ENCODE measurements around the gene PDZRN3. TPM values are rescaled to one million over a fixed set of nuclear protein-coding genes. Genes with fewer than 3 reads are reported as not detected.

The PDZRN3 gene
- total RNA-seq, 1 donor from 2014 or later, result 23.9 TPM

DNA sequence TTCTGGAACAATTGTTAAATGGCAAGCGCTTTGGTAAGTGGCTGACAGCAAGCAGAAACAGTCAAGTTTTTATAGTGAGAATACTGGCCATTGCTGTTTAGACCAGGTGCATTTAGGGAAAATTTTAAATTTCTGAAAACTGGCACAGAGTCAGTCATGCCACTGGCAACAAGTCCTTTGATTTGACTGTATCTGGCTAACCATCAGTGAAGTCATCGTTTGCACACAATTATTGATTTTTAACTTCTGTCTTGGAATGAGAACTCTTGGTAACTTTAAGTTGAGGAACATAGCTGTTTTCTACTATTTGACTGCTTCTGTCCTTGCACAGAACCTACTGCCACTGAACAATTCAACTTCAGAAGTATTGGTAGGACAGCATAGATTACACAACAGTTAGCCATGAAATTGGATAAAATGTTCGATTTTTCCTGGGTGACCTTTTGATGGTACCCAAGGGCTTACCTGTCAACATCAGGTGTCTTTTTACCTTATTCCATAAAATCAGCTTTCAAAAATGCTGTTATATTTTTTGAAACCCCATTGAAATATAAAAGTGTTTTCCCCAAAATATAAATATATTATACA lies 225.0 kb downstream of the PDZRN3 start:
- peaks cover 6% of the 10 kb centered on the region for H3K4me1 ChIP-seq
- no peaks in the 10 kb centered on the region for H3K36me3 ChIP-seq
- intact Hi-C loops (cut with DNase I), result no loop called here
- TF ChIP-seq, protein P1, sequence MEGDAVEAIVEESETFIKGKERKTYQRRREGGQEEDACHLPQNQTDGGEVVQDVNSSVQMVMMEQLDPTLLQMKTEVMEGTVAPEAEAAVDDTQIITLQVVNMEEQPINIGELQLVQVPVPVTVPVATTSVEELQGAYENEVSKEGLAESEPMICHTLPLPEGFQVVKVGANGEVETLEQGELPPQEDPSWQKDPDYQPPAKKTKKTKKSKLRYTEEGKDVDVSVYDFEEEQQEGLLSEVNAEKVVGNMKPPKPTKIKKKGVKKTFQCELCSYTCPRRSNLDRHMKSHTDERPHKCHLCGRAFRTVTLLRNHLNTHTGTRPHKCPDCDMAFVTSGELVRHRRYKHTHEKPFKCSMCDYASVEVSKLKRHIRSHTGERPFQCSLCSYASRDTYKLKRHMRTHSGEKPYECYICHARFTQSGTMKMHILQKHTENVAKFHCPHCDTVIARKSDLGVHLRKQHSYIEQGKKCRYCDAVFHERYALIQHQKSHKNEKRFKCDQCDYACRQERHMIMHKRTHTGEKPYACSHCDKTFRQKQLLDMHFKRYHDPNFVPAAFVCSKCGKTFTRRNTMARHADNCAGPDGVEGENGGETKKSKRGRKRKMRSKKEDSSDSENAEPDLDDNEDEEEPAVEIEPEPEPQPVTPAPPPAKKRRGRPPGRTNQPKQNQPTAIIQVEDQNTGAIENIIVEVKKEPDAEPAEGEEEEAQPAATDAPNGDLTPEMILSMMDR (IDR thresholded peaks at IDR 0.05), result no peak
- H3K4me3 ChIP-seq, result no peak overlapping the region
- no peak for ATAC-seq
- H3K27me3 ChIP-seq, result no peaks in the 10 kb centered on the region
- H3K27ac ChIP-seq, result no peak overlapping the region
- DNase-seq, result no peak
- H3K9me3 ChIP-seq, result no peaks in the 10 kb centered on the region

DNA sequence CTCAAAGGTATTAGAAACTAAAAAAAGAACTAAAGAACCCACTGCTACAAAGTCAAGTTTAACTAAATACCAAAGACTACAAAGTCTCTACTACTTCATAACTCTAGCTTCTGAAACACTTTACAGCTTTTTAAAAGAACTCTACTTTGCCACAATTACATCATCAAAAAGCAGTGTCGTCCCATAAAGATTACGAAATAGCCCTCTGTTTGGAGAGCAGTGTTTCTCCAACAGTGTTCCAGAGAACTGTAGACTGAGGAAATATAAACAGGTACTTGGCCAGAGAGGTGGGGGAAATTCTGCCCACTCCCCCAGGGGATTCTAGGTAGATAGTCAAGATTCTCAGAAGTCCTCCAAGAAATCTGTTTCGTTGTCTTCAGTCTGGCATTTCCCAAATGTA lies 225.6 kb downstream of the PDZRN3 start:
- no peak for DNase-seq
- intact Hi-C loops (cut with DNase I), result no loop called here
- H3K9me3 ChIP-seq, result no peaks in the 10 kb centered on the region
- TF ChIP-seq, protein P1 (IDR thresholded peaks at IDR 0.05), result no peak
- H3K36me3 ChIP-seq, result no peaks in the 10 kb centered on the region
- ATAC-seq, result no peak
- H3K4me1 ChIP-seq, result peaks cover 6% of the 10 kb centered on the region
- no peak overlapping the region for H3K4me3 ChIP-seq
- no peaks in the 10 kb centered on the region for H3K27me3 ChIP-seq
- H3K27ac ChIP-seq, result no peak overlapping the region

DNA sequence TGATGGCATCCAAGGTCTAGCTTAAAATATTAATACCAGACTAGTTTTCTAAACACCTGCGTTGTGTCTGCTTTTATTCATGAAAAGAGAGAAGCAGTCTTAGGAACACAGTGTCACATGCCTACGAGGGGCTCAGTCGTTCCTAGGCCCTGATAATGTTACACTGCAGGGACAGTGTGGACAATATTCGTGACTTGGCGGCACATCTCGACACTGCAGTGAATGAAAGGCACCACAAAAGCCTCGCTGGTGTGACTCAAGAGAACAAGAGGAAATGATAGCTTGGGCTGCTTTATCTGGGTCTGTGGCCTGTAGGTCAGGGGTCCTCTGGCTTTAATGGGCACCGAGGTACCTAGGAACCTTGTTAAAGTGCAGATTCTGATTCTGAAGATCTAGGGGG lies 226.7 kb downstream of the PDZRN3 start:
- no peaks in the 10 kb centered on the region for H3K27me3 ChIP-seq
- intact Hi-C loops (cut with DNase I), result no loop called here
- ATAC-seq (no peak), DNase-seq (no peak)
- no peak overlapping the region for H3K27ac ChIP-seq
- no peak overlapping the region for H3K4me3 ChIP-seq
- no peaks in the 10 kb centered on the region for H3K36me3 ChIP-seq
- TF ChIP-seq, protein P1 (IDR thresholded peaks at IDR 0.05), result no peak
- no peaks in the 10 kb centered on the region for H3K9me3 ChIP-seq
- peaks cover 6% of the 10 kb centered on the region for H3K4me1 ChIP-seq

DNA sequence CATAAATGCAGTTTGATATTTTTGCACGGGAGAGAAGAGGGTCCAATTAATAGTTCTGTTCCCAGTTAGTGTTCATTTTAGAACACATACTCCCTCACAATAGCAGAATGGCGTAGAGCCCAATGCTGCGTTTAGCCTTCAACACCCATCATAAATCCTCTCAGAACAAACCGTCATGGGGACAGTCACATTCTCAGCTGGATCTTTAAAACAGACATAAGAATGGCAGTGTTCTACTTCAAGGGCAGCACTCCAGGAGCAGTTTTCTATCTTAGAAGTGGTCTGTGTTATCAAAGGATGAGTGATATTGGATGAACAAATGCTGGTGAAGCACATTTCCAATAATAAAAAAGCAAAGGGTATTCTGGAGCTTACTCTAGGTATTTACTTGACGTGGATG lies 230.5 kb downstream of the PDZRN3 start:
- H3K27ac ChIP-seq, result no peak overlapping the region
- H3K4me3 ChIP-seq, result no peak overlapping the region
- intact Hi-C loops (cut with DNase I), result no loop called here
- H3K9me3 ChIP-seq, result no peaks in the 10 kb centered on the region
- no peaks in the 10 kb centered on the region for H3K27me3 ChIP-seq
- H3K36me3 ChIP-seq, result no peaks in the 10 kb centered on the region
- TF ChIP-seq, protein P1 (IDR thresholded peaks at IDR 0.05), result no peak
- no peak for DNase-seq
- H3K4me1 ChIP-seq, result no peaks in the 10 kb centered on the region
- ATAC-seq, result no peak

DNA sequence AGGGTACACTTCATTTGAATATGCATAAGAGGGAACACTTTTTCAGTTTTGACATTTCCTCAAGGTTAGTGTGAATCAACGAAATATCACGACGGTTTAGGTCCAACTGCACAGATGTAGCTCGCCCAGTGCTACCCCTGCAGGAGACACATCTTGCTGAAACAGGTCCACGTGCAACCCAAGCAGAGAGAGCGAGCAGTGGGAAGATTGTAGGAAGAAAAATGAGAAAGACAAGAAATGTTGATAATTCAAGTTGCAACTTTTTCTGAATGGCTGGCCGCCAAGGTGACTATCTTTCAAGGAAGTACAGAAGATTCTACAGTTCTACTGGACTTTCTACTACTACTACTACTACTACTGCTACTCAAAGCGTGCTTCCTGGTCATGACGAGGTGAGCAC lies 231.7 kb downstream of the PDZRN3 start:
- H3K27me3 ChIP-seq, result no peaks in the 10 kb centered on the region
- H3K9me3 ChIP-seq, result no peaks in the 10 kb centered on the region
- intact Hi-C loops (cut with DNase I), result no loop called here
- no peak for DNase-seq
- no peak overlapping the region for H3K4me3 ChIP-seq
- H3K36me3 ChIP-seq, result no peaks in the 10 kb centered on the region
- TF ChIP-seq, protein P1 (IDR thresholded peaks at IDR 0.05), result no peak
- no peak overlapping the region for H3K27ac ChIP-seq
- no peak for ATAC-seq
- H3K4me1 ChIP-seq, result no peaks in the 10 kb centered on the region

DNA sequence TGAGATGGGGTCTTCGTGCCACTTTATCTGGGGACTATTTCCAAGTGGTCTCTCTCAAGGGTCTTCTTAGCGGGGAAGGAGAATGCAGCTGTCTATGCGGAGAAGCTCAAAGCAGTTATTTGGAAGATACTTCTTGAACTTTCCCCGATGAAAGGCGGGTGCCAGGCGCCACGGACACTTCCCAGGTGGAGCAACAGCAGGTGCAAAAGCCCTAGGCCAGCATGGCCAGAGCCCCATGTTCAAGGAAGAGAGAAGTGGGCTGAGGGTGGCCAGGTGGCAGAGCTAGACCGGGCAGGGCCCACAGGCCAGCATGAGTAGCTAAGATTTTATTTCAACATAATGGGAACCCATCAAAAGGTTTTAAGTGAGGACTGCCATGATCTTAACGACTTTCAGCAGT lies 232.8 kb downstream of the PDZRN3 start:
- Histone ChIP-seq H3K27me3 (no peaks in the 10 kb centered on the region), H3K4me3 (no peak overlapping the region), H3K27ac (no peak overlapping the region), H3K36me3 (no peaks in the 10 kb centered on the region), H3K4me1 (no peaks in the 10 kb centered on the region), H3K9me3 (no peaks in the 10 kb centered on the region)
- intact Hi-C loops (cut with DNase I), result no loop called here
- TF ChIP-seq, protein P1 (IDR thresholded peaks at IDR 0.05), result no peak
- ATAC-seq (no peak), DNase-seq (no peak)
